ENCODE results near the gene HLTF. TPM values are rescaled to one million over a fixed set of nuclear protein-coding genes. Genes with fewer than 3 reads are reported as not detected.

HLTF gene
- total and polyA plus RNA-seq, 2 of the 13 experiments (the other 11 are each of a cell fraction or from before 2014, with no cell fraction given) = 12.0 to 22.9 TPM

DNA sequence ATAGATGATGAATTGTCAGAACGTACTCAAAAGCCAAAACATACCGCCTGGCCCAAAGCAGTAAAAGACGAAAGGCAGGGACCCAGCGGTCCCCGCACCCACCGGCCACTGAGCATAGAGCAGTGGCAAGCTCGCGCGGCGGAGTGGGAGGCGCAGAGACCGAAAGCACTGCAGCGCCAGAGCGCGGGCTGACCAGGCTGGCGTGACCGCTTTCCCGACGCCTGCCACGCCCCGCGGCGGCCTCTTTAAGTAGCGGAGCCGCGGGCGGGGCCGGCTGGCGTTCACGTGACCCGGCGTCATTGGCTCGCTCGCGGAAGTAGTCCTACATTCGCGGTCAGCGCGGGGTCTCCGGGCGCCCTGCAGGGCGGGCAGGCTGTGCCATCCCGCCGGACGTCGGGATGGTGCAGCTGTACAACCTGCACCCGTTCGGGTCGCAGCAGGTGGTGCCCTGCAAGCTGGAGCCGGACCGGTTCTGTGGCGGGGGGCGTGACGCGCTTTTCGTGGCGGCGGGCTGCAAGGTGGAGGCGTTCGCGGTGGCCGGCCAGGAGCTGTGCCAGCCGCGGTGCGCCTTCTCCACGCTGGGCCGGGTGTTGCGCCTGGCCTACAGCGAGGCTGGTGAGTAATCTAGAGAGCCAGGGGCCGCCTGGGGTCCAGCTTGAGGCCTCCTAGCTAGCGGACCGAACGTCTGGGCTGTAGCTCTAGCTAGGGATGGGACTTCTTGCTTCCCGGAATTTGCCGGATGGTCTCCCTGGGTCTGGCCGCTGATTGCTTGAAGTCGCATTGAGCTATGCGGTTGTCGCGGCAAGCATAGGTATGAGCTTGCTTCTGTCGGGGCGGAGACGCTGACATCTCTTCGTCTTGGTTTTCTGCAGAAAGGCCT lies 43.2 kb upstream of the HLTF start, which contains the start of gene HPS3 (continued):
- TF ChIP-seq GATAD2A (CRISPR knock-in tag; IDR thresholded peaks at IDR 0.05) (peak; percentile 41; the same call in 1 of the 2 replicates), POLR2AphosphoS5 (IDR thresholded peaks at IDR 0.05; ENCODE audit: low read depth, low read length) (peak; percentile 86), ZNF558 (CRISPR knock-in tag; IDR thresholded peaks at IDR 0.05; ENCODE audit: borderline replicate concordance) (no peak; the same call in 1 of the 2 replicates), ZNF670 (CRISPR knock-in tag; IDR thresholded peaks at IDR 0.05; ENCODE audit: borderline replicate concordance) (peak; percentile 47; the same call in 1 of the 2 replicates), ZFP36 (IDR thresholded peaks at IDR 0.05; ENCODE audit: borderline replicate concordance, low read depth, low read length, partially characterized antibody) (peak; percentile 75), ZNF839 (CRISPR knock-in tag; IDR thresholded peaks at IDR 0.05; ENCODE audit: borderline replicate concordance) (no peak), ZNF124 (CRISPR knock-in tag; IDR thresholded peaks at IDR 0.05) (peak; percentile 67; the same call in 1 of the 2 replicates), JDP2 (CRISPR knock-in tag; IDR thresholded peaks at IDR 0.05; ENCODE audit: borderline replicate concordance) (no peak), HOXA7 (CRISPR knock-in tag; IDR thresholded peaks at IDR 0.05) (no peak), RFX5 (IDR thresholded peaks at IDR 0.05; ENCODE audit: low read depth, low read length) (no peak), ZNF34 (CRISPR knock-in tag; IDR thresholded peaks at IDR 0.05; ENCODE audit: borderline replicate concordance) (no peak), MTA3 (CRISPR knock-in tag; IDR thresholded peaks at IDR 0.05) (no peak), ZC3H13 (CRISPR knock-in tag; IDR thresholded peaks at IDR 0.05) (peak; percentile 82; the same call in 1 of the 2 replicates), SIN3A (IDR thresholded peaks at IDR 0.05; ENCODE audit: borderline replicate concordance, low read depth, low read length) (0 out of 2 replicates have a peak, but pooled peaks have one; percentile 42)
- TF ChIP-seq, protein P1, sequence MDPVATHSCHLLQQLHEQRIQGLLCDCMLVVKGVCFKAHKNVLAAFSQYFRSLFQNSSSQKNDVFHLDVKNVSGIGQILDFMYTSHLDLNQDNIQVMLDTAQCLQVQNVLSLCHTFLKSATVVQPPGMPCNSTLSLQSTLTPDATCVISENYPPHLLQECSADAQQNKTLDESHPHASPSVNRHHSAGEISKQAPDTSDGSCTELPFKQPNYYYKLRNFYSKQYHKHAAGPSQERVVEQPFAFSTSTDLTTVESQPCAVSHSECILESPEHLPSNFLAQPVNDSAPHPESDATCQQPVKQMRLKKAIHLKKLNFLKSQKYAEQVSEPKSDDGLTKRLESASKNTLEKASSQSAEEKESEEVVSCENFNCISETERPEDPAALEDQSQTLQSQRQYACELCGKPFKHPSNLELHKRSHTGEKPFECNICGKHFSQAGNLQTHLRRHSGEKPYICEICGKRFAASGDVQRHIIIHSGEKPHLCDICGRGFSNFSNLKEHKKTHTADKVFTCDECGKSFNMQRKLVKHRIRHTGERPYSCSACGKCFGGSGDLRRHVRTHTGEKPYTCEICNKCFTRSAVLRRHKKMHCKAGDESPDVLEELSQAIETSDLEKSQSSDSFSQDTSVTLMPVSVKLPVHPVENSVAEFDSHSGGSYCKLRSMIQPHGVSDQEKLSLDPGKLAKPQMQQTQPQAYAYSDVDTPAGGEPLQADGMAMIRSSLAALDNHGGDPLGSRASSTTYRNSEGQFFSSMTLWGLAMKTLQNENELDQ (CRISPR knock-in tag; IDR thresholded peaks at IDR 0.05; ENCODE audit: borderline replicate concordance) = no peak
- TF ChIP-seq, protein P2, sequence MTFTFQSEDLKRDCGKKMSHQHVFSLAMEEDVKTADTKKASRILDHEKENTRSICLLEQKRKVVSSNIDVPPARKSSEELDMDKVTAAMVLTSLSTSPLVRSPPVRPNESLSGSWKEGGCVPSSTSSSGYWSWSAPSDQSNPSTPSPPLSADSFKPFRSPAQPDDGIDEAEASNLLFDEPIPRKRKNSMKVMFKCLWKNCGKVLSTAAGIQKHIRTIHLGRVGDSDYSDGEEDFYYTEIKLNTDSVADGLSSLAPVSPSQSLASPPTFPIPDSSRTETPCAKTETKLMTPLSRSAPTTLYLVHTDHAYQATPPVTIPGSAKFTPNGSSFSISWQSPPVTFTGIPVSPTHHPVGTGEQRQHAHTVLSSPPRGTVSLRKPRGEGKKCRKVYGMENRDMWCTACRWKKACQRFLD (CRISPR knock-in tag; IDR thresholded peaks at IDR 0.05; ENCODE audit: borderline replicate concordance) = peak; percentile 68
- TF ChIP-seq, protein P3, sequence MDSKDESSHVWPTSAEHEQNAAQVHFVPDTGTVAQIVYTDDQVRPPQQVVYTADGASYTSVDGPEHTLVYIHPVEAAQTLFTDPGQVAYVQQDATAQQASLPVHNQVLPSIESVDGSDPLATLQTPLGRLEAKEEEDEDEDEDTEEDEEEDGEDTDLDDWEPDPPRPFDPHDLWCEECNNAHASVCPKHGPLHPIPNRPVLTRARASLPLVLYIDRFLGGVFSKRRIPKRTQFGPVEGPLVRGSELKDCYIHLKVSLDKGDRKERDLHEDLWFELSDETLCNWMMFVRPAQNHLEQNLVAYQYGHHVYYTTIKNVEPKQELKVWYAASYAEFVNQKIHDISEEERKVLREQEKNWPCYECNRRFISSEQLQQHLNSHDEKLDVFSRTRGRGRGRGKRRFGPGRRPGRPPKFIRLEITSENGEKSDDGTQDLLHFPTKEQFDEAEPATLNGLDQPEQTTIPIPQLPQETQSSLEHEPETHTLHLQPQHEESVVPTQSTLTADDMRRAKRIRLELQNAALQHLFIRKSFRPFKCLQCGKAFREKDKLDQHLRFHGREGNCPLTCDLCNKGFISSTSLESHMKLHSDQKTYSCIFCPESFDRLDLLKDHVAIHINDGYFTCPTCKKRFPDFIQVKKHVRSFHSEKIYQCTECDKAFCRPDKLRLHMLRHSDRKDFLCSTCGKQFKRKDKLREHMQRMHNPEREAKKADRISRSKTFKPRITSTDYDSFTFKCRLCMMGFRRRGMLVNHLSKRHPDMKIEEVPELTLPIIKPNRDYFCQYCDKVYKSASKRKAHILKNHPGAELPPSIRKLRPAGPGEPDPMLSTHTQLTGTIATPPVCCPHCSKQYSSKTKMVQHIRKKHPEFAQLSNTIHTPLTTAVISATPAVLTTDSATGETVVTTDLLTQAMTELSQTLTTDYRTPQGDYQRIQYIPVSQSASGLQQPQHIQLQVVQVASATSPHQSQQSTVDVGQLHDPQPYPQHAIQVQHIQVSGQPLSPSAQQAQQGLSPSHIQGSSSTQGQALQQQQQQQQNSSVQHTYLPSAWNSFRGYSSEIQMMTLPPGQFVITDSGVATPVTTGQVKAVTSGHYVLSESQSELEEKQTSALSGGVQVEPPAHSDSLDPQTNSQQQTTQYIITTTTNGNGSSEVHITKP (CRISPR knock-in tag; IDR thresholded peaks at IDR 0.05; ENCODE audit: low read depth) = no peak; the same call in 1 of the 2 replicates
